ENCODE results near the gene C1QTNF9. TPM values are rescaled to one million over a fixed set of nuclear protein-coding genes. Genes with fewer than 3 reads are reported as not detected.

Gene C1QTNF9
- total RNA-seq, 1 experiment from 2014 or later: not detected

DNA sequence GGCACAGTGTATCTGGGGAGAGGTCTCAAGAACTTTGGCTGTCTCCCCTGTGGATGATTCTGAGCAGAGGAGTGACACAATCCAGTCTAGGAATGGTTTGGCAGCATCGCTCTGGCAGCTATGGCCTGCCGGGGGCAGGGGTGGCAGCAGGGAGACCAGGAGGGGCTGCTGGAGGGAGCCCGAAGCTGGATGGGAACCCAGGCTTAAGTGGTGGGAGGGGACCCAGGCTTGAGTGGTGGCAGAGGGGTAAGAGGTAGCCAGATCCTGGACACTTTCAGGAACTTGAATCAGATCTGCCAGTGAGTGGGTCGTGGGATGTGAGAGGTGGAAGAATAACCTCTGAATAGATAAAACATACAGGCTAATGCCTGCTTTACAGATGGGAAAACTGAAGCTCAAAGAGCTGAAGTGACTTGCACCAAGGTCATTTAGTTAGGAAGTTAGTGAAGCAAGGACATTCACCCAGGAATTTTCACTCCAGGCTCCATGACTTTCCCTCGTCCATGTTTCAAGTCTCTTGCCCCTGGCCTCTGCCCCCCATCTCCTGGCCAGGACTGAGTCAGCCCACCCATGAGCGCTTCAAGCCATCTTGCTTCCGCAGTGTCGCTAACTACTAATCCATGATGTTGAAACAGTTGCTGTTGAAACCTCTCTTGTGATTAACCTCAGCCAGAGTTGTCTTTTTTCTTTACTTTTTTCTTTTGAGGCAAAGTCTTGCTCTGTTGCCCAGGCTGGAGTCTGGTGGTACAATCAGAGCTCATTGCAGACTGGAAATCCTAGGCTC lies 29.9 kb upstream of the C1QTNF9 start:
- ChIA-PET RAD21 (ENCODE audit: low non-redundant PET in 1 of 2, low total read pairs in 2 of 2, uncharacterized antibody in 2 of 2, unreplicated experiment in 2 of 2) (no interaction called here), POLR2A (no interaction called here), CTCF (no interaction called here)
- Histone ChIP-seq H3K4me3 (replicated peaks in 1 of 2; ENCODE audit: low read depth in 1 of 2, low read length in 2 of 2) (no peak overlapping the region), H3K79me2 (ENCODE audit: insufficient read depth, low read length) (no peaks in the 10 kb centered on the region; the same call in 1 of the 2 replicates), H3K9ac (ENCODE audit: low read length) (no peak overlapping the region), H3K9me3 (ENCODE audit: control insufficient read depth in 1 of 2, insufficient read depth in 1 of 2, low read depth in 1 of 2, low read length in 2 of 2) (no peaks in the 10 kb centered on the region), H3K4me1 (ENCODE audit: control insufficient read depth in 1 of 2, insufficient read depth in 2 of 2, low read length in 2 of 2) (no peaks in the 10 kb centered on the region), H3K36me3 (ENCODE audit: control insufficient read depth in 1 of 2, insufficient read depth in 2 of 2, low read length in 2 of 2) (no peaks in the 10 kb centered on the region), H2AFZ (ENCODE audit: low read depth, low read length, poor library complexity, severe bottlenecking) (no peak overlapping the region), H4K20me1 (ENCODE audit: insufficient read depth) (no peaks in the 10 kb centered on the region), H3K4me2 (ENCODE audit: low read length) (no peak overlapping the region), H3K9me2 (ENCODE audit: insufficient read depth) (no peaks in the 10 kb centered on the region), H3K27ac (ENCODE audit: low read depth, low read length) (no peak overlapping the region), H3K27me3 (ENCODE audit: insufficient read depth, low read length) (no peaks in the 10 kb centered on the region)
- ATAC-seq (no peak), DNase-seq (ENCODE audit: low read depth, low spot score) (no peak)
- no peak for TF ChIP-seq SIN3A (IDR thresholded peaks at IDR 0.05; ENCODE audit: low read depth)
- TF ChIP-seq EZH2phosphoT487 (IDR thresholded peaks at IDR 0.05; ENCODE audit: borderline replicate concordance): no peak
- TF ChIP-seq ATF3 (IDR thresholded peaks at IDR 0.05): no peak
- BruUV-seq (replicated peaks): no TSS peak
- intact Hi-C loops (cut with micrococcal nuclease): no loop called here

DNA sequence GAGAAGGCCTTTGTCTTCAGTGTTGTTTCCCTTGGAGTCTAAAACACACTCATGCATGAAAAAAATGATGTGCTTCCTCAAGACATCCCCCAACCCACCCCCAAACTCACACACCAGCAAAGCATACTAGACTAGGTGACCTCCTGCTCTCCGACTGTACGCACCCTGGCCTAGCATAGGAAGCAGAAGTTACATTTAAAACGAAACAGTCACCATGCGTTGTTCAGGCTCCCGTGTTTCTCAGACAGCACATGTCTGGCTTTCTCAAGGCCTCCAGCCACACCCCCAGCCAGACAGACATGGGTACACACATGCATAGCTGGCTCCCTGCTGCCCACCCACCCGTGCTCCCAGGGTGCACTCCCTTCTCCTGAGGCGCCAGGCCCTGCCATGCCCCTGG lies 28.7 kb upstream of the C1QTNF9 start:
- H4K20me1 ChIP-seq (ENCODE audit: insufficient read depth): no peaks in the 10 kb centered on the region
- intact Hi-C loops (cut with micrococcal nuclease): no loop called here
- H3K27ac ChIP-seq (ENCODE audit: low read depth, low read length): no peak overlapping the region
- RAD21 ChIA-PET (ENCODE audit: low non-redundant PET in 1 of 2, low total read pairs in 2 of 2, uncharacterized antibody in 2 of 2, unreplicated experiment in 2 of 2): no interaction called here
- H3K9ac ChIP-seq (ENCODE audit: low read length): no peak overlapping the region
- no peak for ATAC-seq
- H3K4me2 ChIP-seq (ENCODE audit: low read length): no peak overlapping the region
- H3K79me2 ChIP-seq (ENCODE audit: insufficient read depth, low read length): no peaks in the 10 kb centered on the region
- no peak for DNase-seq (ENCODE audit: low read depth, low spot score)
- no TSS peak for BruUV-seq (replicated peaks)
- no peak overlapping the region for H3K4me3 ChIP-seq (replicated peaks in 1 of 2; ENCODE audit: low read depth in 1 of 2, low read length in 2 of 2)
- no peaks in the 10 kb centered on the region for H3K9me3 ChIP-seq (ENCODE audit: control insufficient read depth in 1 of 2, insufficient read depth in 1 of 2, low read depth in 1 of 2, low read length in 2 of 2)
- CTCF ChIA-PET: no interaction called here
- H3K4me1 ChIP-seq (ENCODE audit: control insufficient read depth in 1 of 2, insufficient read depth in 2 of 2, low read length in 2 of 2): no peaks in the 10 kb centered on the region
- POLR2A ChIA-PET: no interaction called here
- no peak overlapping the region for H2AFZ ChIP-seq (ENCODE audit: low read depth, low read length, poor library complexity, severe bottlenecking)
- TF ChIP-seq RAD21 (IDR thresholded peaks at IDR 0.05; ENCODE audit: low read depth) (no peak), CEBPB (IDR thresholded peaks at IDR 0.05; ENCODE audit: low read depth) (no peak), EZH2 (IDR thresholded peaks at IDR 0.05) (no peak), YY1 (IDR thresholded peaks at IDR 0.05; ENCODE audit: extremely low read depth, insufficient replicate concordance, low read depth, low read length) (no peak), REST (IDR thresholded peaks at IDR 0.05; ENCODE audit: low read depth) (no peak), POLR2A (IDR thresholded peaks at IDR 0.05; ENCODE audit: borderline replicate concordance, extremely low read depth, insufficient read depth, insufficient read length) (no peak), SIN3A (IDR thresholded peaks at IDR 0.05; ENCODE audit: low read depth) (no peak), SP1 (IDR thresholded peaks at IDR 0.05; ENCODE audit: low read depth) (no peak), JUND (IDR thresholded peaks at IDR 0.05) (no peak), MAX (IDR thresholded peaks at IDR 0.05) (no peak), POLR2AphosphoS5 (IDR thresholded peaks at IDR 0.05; ENCODE audit: low read depth, low read length) (no peak), EZH2phosphoT487 (IDR thresholded peaks at IDR 0.05; ENCODE audit: borderline replicate concordance) (no peak), TCF7L2 (IDR thresholded peaks at IDR 0.05; ENCODE audit: borderline replicate concordance, extremely low read depth, insufficient read depth, insufficient read length) (no peak), ATF3 (IDR thresholded peaks at IDR 0.05) (no peak), ZNF274 (IDR thresholded peaks at IDR 0.05; ENCODE audit: low read depth, low read length) (no peak)
- no peaks in the 10 kb centered on the region for H3K9me2 ChIP-seq (ENCODE audit: insufficient read depth)
- no peaks in the 10 kb centered on the region for H3K27me3 ChIP-seq (ENCODE audit: insufficient read depth, low read length)
- no peaks in the 10 kb centered on the region for H3K36me3 ChIP-seq (ENCODE audit: control insufficient read depth in 1 of 2, insufficient read depth in 2 of 2, low read length in 2 of 2)

Data from HCT116 (cell line).